ENCODE data around the gene BCL2L12.
"Not testable (repeated sequence)": the region's sequence is repeated elsewhere in the genome, so short reads cannot be mapped to it uniquely, and the experiment has no call there.

Gene BCL2L12

DNA sequence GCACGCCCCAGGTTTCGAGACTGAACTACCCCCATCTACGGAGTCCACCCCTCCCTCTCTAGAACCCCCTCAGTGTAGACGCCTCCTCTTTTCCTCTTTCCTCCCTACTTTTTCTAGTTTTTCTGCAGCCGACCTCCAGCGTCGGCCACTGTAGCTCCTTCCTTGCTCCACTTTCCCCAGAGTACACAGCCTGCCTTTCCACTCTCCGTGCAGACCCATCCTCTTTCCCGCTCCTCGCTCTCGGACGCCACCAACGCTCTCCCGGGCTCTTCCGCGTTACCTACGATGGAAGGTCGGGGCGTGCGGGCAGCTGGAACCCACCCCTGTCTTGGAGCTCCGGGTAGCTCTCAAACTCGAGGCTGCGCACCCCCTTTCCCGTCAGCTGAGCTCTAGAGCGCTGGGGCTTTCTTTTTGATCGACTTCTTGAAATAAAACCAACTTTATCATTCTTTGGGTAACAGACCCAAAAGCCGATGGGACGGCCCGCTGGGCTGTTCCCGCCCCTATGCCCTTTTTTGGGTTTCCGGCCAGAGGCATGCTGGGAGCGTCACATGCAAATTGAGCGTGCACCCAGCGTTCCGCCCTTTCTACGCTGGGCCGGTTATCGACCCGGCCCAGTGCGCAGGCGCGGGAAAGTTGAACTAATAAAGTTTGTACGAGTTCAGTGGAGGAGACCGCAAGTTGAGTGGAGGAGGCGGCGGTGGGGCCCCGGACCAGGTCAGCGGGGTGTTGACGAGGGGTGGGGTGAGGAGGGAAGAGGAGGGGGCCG is at the start of gene BCL2L12, which contains the start of gene IRF3:
Gene BCL2L12, plus strand, starts transcription at position 583 of the 769 bp plus-strand sequence. CDS start 760 bp downstream, outside the sequence.
Gene IRF3, minus strand, starts transcription at position 507 of the 769 bp plus-strand sequence. CDS start 1,019 bp downstream, outside the sequence.
- peak; percentile 87 for DNase-seq

DNA sequence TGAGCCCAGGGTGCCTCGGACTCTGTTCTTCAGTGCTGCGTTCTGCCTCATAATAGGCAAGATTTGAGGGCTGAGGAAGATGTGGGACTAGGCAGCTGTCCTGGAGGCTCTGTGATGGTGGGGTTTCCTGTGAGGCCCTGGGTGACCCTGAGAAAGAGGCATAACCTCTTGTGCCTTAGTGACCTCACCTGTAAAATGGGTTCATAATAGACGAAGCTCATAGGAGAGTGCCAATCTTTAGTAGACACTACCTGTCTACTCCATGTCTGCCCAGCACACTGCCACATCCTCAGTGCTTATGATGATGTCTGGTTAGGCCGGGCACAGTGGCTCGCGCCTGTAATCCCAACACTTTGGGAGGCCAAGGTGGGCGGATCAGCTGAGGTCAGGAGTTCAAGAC is 49.2 kb upstream of the BCL2L12 start:
- DNase-seq, result no peak

- DNase-seq, result no peak
These were observed 48.8 kb upstream of the BCL2L12 start for GRCh38 chr19:49616945-49617344.

- not testable (repeated sequence) for DNase-seq
These were observed 47.9 kb upstream of the BCL2L12 start for GRCh38 chr19:49617860-49618259.

DNA sequence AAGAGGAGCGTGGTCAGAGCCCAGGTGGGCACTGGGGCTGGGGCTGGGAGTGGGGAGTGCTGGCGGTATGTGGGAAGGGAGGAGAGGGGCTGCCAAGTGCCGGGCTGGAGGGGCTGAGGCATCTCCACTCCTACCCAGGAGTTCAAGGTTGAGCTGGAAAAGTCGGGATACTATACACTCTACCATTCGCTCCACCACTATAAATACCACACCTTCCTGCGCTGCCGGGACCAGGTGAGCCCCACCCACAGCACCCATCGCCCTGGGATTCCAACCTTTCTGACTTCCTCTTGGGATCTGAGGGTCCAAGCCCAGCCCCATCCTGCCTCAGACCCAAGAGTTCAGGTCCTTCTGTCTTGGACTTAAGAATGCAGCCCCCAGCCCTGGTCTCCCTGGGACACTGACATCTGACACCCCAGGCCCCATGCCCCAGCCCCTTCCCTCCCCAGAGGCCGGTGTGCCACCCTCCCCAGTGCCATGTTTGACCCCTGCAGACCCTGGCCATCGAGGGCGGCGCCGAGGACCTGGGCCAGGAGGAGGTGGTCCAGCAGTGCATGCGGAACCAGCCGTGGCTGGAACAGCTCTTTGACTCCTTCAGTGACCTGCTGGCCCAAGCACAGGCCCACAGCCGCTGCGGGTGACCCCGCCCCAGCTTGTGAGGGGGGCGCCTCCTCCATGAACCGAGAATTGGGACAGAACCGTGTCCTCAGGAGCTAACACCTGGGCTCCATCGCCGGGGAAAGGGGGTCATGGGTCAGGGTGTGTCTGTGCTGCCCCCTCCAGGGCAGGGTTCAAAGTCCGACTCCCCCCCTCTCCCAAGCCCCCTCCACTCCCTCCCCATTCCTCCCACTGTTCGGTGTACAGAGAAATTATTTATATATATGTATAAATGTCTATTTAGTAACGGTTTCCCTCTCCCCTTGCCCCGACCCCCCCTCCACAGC is 40.5 kb upstream of the BCL2L12 start:
- no peak for DNase-seq

GRCh38 chr19:49626226-49626625 is 39.5 kb upstream of the BCL2L12 start:
- no peak for DNase-seq

- DNase-seq, result no peak
These were observed 36.1 kb upstream of the BCL2L12 start for GRCh38 chr19:49629659-49630058.

DNA sequence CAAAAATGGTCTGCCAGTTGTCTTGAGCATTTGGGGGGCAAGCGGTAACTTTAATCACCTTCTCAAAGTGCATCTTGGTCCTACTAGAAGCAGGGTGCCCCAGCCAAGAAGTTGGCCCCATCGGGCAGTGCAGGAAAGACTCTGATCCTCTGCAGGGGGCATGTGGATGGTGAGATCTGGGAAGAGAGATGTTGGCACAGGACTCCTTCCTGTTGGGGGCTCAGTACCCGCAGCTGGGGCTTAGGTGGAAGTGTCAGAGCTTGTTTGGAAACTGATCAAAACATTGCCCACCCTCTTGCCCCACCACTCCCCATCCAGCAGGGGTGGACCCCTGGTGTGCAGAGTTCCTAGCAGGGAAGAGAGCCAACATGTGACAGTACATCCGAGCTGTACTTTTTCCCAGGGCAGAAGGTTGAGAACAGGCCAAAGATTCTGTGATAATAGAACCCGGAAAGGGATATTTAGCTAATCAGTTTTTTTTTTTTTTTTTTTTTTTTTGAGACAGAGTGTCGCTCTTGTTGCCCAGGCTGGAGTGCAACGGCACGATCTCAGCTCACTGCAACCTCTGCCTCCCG is 34.6 kb upstream of the BCL2L12 start:
- no peak for DNase-seq

- no peak for DNase-seq
These were observed 34.0 kb upstream of the BCL2L12 start for GRCh38 chr19:49631610-49632192.

DNA sequence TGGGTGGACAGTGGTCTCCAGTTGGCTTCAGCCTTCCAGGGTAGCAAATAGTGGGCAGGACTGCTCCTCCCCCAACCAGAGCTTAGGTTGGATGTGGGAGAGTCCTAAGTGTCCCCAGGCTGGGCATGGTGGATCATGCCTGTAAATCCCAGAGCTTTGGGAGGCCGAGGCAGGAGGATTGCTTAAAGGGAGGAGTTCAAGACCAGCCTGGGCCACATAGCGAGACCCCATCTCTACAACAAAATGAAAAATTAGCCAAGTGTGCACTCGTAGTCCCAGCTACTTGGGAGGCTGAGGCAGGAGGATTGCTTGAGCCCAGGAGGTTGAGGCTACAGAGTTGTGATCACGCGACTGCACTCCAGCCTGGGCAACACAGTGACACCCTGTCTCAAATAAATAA is 33.2 kb upstream of the BCL2L12 start:
- no peak for DNase-seq

DNA sequence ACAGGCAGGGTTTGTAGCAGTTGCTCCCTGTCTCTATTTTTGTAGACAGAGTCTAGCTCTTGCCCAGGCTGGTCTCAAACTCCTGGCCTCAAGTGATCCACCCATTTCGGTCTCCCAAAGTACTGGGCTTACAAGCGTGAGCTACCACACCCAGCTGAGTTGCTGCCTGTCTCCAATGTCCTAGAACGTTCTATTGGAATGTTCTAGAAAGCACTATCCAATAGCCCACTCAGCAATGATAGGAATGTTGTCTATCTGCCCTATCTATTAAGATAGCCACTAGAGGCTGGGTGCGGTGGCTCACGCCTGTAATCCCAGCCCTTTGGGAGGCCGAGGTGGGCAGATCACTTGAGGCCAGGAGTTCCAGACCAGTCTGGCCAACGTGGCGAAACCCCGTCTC is 32.5 kb upstream of the BCL2L12 start:
- DNase-seq, result not testable (repeated sequence)

- no peak for DNase-seq
These were observed 30.1 kb upstream of the BCL2L12 start for GRCh38 chr19:49635530-49636232.

DNA sequence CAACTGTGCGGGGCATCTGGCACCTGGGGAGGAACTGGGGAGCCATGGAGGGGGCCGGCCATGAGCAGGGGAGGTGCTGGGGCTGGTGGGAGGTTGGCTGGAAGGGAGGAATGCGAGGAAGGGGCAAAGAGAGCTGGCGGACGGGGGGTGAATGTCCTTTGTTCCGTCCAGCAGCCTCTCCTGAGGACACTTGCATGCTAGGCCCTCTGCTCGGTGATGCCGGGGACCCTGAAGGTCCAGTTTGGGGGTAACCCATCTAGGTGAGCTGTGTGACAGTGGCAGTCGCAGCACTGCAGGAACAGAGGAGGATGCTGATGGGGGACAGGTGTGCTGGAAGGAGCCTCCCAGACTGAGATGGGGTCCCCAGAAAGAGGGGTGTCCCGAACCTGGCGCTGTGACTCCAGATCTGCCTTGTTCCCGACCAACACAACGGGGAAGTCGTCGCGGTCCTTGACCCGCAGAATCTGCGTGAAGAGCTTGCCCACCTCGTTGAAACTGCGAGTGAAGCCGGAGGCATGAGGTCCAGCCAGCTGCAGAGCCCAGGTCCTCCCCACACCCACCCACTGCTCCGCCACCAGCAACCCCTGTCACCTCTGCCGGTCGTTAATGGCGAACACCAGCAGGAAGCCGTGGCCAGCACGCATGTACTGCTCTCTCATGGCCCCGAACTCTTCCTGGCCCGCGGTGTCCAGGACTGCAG is 29.4 kb upstream of the BCL2L12 start:
- no peak for DNase-seq

- DNase-seq, result no peak
These were observed 27.7 kb upstream of the BCL2L12 start for GRCh38 chr19:49637821-49638738.

DNA sequence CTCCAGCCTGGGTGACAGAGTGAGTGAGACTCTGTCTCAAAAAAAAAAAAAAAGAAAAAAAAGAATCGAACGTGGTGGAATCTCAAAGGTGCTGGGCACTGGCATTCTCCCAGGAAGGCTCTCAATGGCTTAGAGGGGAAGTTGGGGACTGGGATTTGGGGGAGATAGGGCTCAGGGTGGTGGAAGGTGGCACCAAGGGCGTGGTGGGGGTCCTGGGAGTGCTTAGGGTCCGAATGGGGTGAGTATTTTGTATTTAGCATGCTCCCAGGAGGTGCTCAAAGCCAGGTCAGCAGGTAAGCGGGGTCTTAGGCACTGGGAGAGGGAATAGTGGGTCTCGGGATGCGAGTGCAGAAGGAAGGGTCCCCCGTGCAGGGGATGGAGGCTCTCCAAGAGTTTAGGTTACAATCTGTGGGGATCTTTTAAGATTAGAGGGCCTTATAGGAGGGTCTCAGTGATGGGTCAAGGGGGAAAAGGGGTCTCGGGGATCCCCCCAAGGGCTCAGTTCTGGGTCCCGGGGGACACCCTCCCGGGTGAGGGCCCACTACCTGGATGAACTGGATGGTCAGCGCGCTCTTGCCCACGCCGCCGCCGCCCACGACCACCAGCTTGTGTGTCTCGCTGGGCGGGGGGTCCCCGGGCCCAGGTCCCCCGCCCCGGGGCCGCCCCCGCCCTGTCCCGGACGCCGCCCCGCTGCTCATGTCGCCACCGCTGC is 26.2 kb upstream of the BCL2L12 start:
- no peak for DNase-seq

GRCh38 chr19:49640113-49640898 is 25.4 kb upstream of the BCL2L12 start, which contains the start of gene RRAS:
Gene RRAS (minus strand): TSS chr19:49640143. CDS start chr19:49640098, 45 bp downstream.
- DNase-seq, result peak; percentile 99

DNA sequence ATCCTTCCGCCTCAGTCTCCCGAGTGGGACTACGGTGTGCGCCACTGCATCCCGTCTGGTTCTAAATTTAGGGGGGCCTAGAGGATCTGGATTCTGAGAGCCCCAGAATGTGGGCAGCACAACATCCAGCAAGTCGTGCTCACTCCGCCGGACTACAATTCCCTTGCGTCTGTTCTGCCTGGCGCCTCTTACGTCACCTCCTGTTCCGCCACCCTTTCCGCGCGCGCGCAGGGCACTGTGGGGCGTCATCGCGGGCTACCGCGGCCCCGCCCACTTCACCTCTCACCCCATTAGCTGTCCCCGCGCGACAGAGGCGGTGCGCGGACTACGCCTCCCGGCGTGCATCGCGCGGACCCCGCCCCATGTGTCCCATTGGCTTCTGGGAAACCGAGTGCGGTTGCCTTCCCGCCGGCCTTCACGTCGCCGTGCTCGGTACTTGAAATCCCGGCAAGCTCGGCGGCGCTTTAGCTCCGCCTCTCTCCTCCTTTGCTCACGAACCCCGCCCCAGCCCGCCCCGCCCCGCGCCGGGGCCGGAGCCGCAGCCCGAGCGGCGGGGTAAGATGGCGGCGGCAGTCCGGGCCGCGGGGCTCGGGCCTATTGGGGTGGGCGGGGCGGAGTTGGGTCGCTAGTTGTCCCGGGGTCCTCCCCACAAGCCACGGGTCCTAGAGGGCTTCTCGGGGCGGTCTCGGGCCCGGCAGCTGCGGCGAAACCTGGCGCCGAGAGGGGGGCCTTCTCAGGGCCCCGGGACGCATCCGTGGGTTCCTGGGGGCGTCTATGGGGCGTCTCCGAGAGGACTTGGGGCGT is 23.8 kb upstream of the BCL2L12 start, which contains the start of gene SCAF1:
Gene SCAF1, plus strand, starts transcription at position 522 of the 804 bp plus-strand sequence. CDS start 2,818 bp downstream, outside the sequence.
- DNase-seq, result peak; percentile 99
